HG03045 (cell line): ENCODE data around the gene STARD3NL.
A peak's percentile ranks its signal among the peaks of the same experiment; 100 is the strongest.

ENCODE experiments used
- ATAC-seq: cut with Tn5 transposase; IDR thresholded peaks from one replicate; pipeline ENCODE4 v1.9.1; 2021; ENCODE audit warnings: mild to moderate bottlenecking, moderate library complexity; ENCODE audit not compliant: unreplicated experiment

Gene STARD3NL

DNA sequence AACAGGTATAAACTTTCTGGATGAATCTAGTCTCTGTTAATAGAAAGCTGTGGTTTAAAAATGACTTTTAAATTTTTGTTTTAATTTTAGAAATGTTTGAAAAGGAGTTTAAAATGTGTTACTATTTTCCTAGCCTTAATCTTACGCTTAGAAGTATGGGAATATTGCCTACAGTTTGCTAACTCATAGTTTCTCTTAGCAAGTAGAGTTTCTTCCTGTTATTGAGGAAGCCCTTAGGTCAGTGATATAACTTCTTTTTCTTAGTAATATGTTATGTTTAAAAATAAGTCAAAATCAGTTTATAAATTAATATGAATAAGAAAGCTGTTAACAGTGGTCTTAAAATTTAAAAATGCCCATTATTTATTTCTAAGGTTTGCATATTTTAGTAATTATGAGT, 3.1 kb downstream of the STARD3NL start:
- ATAC-seq: no peak

- no peak for ATAC-seq
Measured at GRCh38 chr7:38182450-38182849, 4.4 kb downstream of the STARD3NL start.

DNA sequence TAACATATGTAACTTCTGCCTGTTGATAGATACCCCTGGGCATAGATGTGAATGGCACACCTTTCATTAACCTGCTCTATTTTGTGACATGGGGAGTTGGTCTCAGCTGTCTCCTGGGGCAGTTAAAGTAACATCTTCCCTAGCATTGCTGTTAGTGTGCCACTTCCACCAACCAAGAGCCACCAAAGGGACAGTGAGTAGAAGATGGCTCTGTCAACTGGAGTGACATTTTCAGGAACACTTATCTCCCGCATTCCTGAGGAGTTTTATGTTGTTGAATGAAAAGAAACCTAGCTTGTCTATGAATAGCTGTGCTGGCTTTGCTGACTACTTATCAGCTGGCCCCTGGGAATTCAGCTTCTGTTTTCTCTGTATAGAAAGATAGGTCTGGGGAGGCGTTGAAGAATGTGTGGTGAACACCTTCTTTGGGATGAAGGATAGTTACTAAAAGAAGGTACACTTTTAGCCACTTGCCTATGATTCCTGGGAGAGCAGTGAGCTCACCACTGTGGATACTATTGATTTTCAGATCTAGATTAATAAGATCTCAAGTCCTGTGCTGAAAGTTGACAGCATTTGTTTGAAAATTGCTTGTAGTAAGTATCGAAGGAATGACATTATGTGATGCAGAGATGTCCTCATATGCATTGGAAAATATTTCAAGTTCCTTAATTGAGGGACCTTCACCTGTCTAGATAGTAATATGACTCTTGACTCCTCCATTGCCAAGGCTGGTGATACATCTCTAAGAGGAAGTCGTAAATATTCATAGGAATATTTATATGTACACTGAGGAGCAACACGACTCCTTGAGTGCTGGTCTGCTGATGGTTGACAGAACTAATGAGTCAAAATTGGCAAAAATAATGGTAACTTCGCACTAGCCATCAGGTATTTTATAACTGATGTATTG, 7.6 kb downstream of the STARD3NL start:
- no peak for ATAC-seq

- ATAC-seq: no peak
Measured at GRCh38 chr7:38186593-38187314, 8.7 kb downstream of the STARD3NL start.

- peak; percentile 97 for ATAC-seq
Measured at GRCh38 chr7:38187794-38188440, 9.9 kb downstream of the STARD3NL start.

GRCh38 chr7:38189231-38189938, 11.3 kb downstream of the STARD3NL start:
- ATAC-seq: no peak

- ATAC-seq: no peak
Measured at GRCh38 chr7:38190011-38190410, 12.0 kb downstream of the STARD3NL start.

GRCh38 chr7:38191791-38192190, 13.7 kb downstream of the STARD3NL start:
- ATAC-seq: no peak

DNA sequence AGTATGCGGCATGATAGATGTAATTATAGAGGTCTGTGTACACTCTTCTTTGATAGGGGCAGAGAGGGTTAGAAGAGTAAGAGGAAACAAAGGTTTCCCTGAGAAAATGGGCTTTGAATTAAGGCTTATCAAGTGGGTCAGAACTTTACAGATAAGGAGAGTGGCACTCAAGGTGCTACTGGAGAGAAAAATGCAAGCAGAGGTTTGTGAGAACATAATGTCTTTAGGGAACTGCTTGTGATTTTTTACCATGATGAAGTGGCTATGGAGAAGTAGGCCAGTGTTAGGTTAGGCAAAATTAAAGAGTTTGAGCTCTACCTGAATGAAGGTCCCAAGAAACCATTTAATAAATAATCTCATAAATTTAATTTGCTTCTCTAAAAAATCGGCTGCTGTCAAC, 14.3 kb downstream of the STARD3NL start:
- ATAC-seq: no peak

GRCh38 chr7:38195804-38196595, 18.0 kb downstream of the STARD3NL start:
- no peak for ATAC-seq

DNA sequence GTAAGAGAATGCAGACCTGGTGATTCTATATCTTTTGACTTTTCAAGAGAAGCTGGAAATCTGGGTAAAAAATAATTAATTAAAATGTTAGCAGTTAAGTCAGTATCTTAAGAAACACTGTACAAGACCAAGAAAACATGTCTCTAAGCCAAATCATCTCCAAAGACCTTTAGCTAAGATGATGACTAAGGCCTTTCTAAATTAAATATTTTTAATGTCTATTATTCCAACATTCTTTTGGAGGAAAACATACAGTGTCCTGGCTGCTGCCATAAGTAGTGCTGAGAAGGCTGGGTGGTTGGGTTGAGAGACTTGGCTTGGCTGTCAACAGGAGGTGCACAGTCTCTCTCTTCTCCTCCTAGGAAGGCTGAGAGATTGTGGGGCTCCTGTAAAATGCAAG, 20.3 kb downstream of the STARD3NL start:
- no peak for ATAC-seq

- ATAC-seq: no peak
Measured at GRCh38 chr7:38199154-38199553, 21.1 kb downstream of the STARD3NL start.

GRCh38 chr7:38199782-38200181, 21.7 kb downstream of the STARD3NL start:
- ATAC-seq: no peak

GRCh38 chr7:38206071-38206470, 28.0 kb downstream of the STARD3NL start:
- ATAC-seq: no peak

- ATAC-seq: no peak
Measured at GRCh38 chr7:38207843-38208242, 29.8 kb downstream of the STARD3NL start.

DNA sequence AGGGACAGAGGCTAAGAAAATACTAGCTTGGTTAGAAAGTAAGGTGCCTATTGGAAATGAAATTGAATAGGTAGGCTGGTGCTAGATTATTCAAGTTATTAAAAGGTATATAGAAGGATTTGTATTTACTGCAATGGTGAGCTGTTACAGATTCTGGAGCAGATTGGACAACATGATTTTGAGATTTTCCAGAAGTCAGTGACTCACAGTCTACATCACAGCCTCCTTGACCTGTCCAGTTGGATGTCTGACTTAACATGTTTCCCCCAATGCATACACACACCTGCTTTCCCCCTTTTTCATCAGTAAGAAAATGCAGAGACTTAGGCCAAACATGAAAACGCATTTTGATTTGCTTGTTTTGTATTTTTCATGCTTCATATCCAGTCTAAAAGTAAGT, 33.4 kb downstream of the STARD3NL start:
- no peak for ATAC-seq

DNA sequence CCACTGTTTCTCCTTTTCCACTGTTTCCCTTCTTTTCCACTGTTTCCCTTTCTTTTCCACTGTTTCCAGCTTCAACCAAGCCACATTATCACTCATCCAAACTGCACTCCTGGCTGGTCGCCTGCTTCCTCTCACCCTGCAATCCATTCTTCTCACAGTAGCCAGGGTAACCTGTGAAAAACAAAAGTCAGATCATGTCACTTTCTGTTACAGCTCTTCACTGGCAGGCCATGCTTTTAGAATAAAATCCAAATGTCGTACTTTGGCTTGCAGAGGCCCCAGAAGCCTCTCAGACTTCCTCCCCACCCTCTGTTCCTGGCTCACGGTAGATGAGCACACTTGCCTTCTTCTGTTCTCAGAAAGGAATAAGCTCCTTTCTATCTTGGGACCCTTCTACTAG, 33.9 kb downstream of the STARD3NL start:
- no peak for ATAC-seq

GRCh38 chr7:38215115-38215514, 37.1 kb downstream of the STARD3NL start:
- no peak for ATAC-seq

- ATAC-seq: peak; percentile 91
Measured at GRCh38 chr7:38215735-38216670, 38.0 kb downstream of the STARD3NL start.
